Liver (tissue), 9 donors: Measurements from ENCODE around the gene CD81. TPM values are rescaled to one million over a fixed set of nuclear protein-coding genes. Genes with fewer than 3 reads are reported as not detected.

Experiments used
- DNase-seq: peaks from one replicate; pipeline ENCODE4 v3.0.0-alpha.2; 2017; ENCODE audit warnings: low spot score
- H3K27ac ChIP-seq, 2 donors: one replicate each; pipeline ENCODE4 v1.7.0; 2013; ENCODE audit warnings: inconsistent platforms in 2 of 2, low read length in 2 of 2, control low read depth in 1 of 2, low read depth in 1 of 2, mild to moderate bottlenecking in 1 of 2
- H3K27me3 ChIP-seq, 4 donors: one replicate each; pipeline versions ENCODE4 v1.6.1 to v1.7.0; 2013; ENCODE audit warnings: low read length in 3 of 4, inconsistent platforms in 1 of 4, mild to moderate bottlenecking in 1 of 4, moderate library complexity in 1 of 4; ENCODE audit not compliant: control insufficient read depth in 4 of 4, insufficient read depth in 4 of 4
- H3K36me3 ChIP-seq, 4 donors: one replicate each; pipeline versions ENCODE4 v1.6.1 to v1.7.0; 2013; ENCODE audit warnings: low read length in 3 of 4, mild to moderate bottlenecking in 3 of 4, low read depth in 1 of 4, moderate library complexity in 1 of 4; ENCODE audit not compliant: control insufficient read depth in 4 of 4, insufficient read depth in 3 of 4
- H3K4me1 ChIP-seq, 4 donors: one replicate each; pipeline versions ENCODE4 v1.6.1 to v1.7.0; 2013; ENCODE audit warnings: low read length in 3 of 4, mild to moderate bottlenecking in 3 of 4, moderate library complexity in 1 of 4; ENCODE audit not compliant: control insufficient read depth in 4 of 4, insufficient read depth in 4 of 4
- H3K4me3 ChIP-seq, 3 donors: one replicate each; pipeline versions ENCODE4 v1.6.1 to v1.7.0; 2013; ENCODE audit warnings: low read length in 3 of 3, control low read depth in 1 of 3, low read depth in 1 of 3, mild to moderate bottlenecking in 1 of 3
- H3K9ac ChIP-seq, 2 donors: one replicate each; pipeline ENCODE4 v1.7.0; 2013; ENCODE audit warnings: low read length in 2 of 2, mild to moderate bottlenecking in 2 of 2, moderate library complexity in 2 of 2, control low read depth in 1 of 2, low read depth in 1 of 2
- H3K9me3 ChIP-seq, 4 donors: one replicate each; pipeline versions ENCODE4 v1.6.1 to v1.7.0; 2013; ENCODE audit warnings: low read length in 3 of 4; ENCODE audit not compliant: control insufficient read depth in 4 of 4
- ATF3 ChIP-seq: IDR thresholded peaks from 2 replicates; pipeline ENCODE4 v1.6.1; 2016; ENCODE audit warnings: antibody characterized with exemption
- CTCF ChIP-seq: fragments of 150-350 bp; IDR thresholded peaks from 2 replicates; pipeline ENCODE4 v1.5.1; 2017; ENCODE audit warnings: improper control_type of control experiment, low read depth, low read length; ENCODE audit not compliant: missing input control
- EGR1 ChIP-seq, 2 donors: IDR thresholded peaks; 2 replicates each; pipeline ENCODE4 v1.6.1; 2016 to 2018; ENCODE audit warnings: antibody characterized with exemption in 2 of 2, low read depth in 2 of 2
- FOXA1 ChIP-seq: IDR thresholded peaks from 2 replicates; pipeline ENCODE4 v1.6.1; 2016; ENCODE audit warnings: antibody characterized with exemption
- FOXA2 ChIP-seq: IDR thresholded peaks from 2 replicates; pipeline ENCODE4 v1.6.1; 2016; ENCODE audit warnings: antibody characterized with exemption
- GABPA ChIP-seq, 2 donors: IDR thresholded peaks in 1 of 2; conservative IDR thresholded peaks in 1 of 2; 2 replicates each; pipeline ENCODE4 v1.6.1; 2016; ENCODE audit warnings: antibody characterized with exemption in 2 of 2, mild to moderate bottlenecking in 1 of 2, moderate library complexity in 1 of 2
- HNF4G ChIP-seq: IDR thresholded peaks from 2 replicates; pipeline ENCODE4 v1.6.1; 2016; ENCODE audit warnings: antibody characterized with exemption
- JUND ChIP-seq, 2 donors: IDR thresholded peaks; 2 replicates each; pipeline ENCODE4 v1.6.1; 2016; ENCODE audit warnings: antibody characterized with exemption in 2 of 2
- NR2F2 ChIP-seq: IDR thresholded peaks from 2 replicates; pipeline ENCODE4 v1.6.1; 2016; ENCODE audit warnings: antibody characterized with exemption
- RAD21 ChIP-seq, 2 donors: IDR thresholded peaks; 2 replicates each; pipeline ENCODE4 v1.6.1; 2016; ENCODE audit warnings: antibody characterized with exemption in 2 of 2, mild to moderate bottlenecking in 2 of 2
- REST ChIP-seq: IDR thresholded peaks from 2 replicates; pipeline ENCODE4 v1.6.1; 2016; ENCODE audit warnings: antibody characterized with exemption, mild to moderate bottlenecking
- RXRA ChIP-seq, 2 donors: IDR thresholded peaks; 2 replicates each; pipeline ENCODE4 v1.6.1; 2017 to 2018; ENCODE audit warnings: antibody characterized with exemption in 2 of 2, mild to moderate bottlenecking in 1 of 2
- SP1 ChIP-seq: IDR thresholded peaks from 2 replicates; pipeline ENCODE4 v1.6.1; 2018; ENCODE audit warnings: antibody characterized with exemption, mild to moderate bottlenecking
- TAF1 ChIP-seq: conservative IDR thresholded peaks from 2 replicates; pipeline ENCODE4 v1.6.1; 2016; ENCODE audit warnings: antibody characterized with exemption, mild to moderate bottlenecking
- YY1 ChIP-seq: IDR thresholded peaks from 2 replicates; pipeline ENCODE4 v1.6.1; 2016; ENCODE audit warnings: antibody characterized with exemption, mild to moderate bottlenecking
- ZBTB33 ChIP-seq: IDR thresholded peaks from 2 replicates; pipeline ENCODE4 v1.6.1; 2016; ENCODE audit warnings: antibody characterized with exemption
- WGBS: extraction: QIAGEN DNeasy Blood & Tissue Kit; methylation state at CpG from one replicate; pipeline ENCODE4 v1.1.7; 2013; 5-methylcytosine and 5-hydroxymethylcytosine counted together
- polyA plus RNA-seq, 2 donors: library from polyadenylated mRNA; stranded (reverse) in 1 of 2; unstranded in 1 of 2; fragments of 200-250 nt in 1 of 2; fragments of >200 nt in 1 of 2; fragmentation: Nextera tagmentation in 1 of 2; extraction: Ambion mirVana in 1 of 2; gene quantifications; one replicate each; pipeline versions ENCODE4 v1.2.1 to v1.2.3, GENCODE V29; 2013 to 2015
- total RNA-seq, 2 donors: library from RNA; depleted of rRNA; stranded (reverse); fragments of >200 nt; gene quantifications; one replicate each; pipeline ENCODE4 v1.2.3, GENCODE V29; 2014
- donor health status: healthy.
- donor health status: healthy.
- donor health status: healthy.
- donor health status: healthy.
- donor health status: healthy.

CD81 gene
- total and polyA plus RNA-seq, 4 donors = 76.9 to 712 (median 164) TPM

- Histone ChIP-seq H3K36me3 (no peaks in the 10 kb centered on the region), H3K9me3 (no peaks in the 10 kb centered on the region), H3K4me3 (no peak overlapping the region), H3K27ac (no peak overlapping the region), H3K4me1 (no peaks in the 10 kb centered on the region), H3K9ac (no peak overlapping the region), H3K27me3 (no peaks in the 10 kb centered on the region)
- WGBS = 56% methylated on average over 8 of the region's 8 CpGs
- peak; percentile 80 for DNase-seq
- TF ChIP-seq SP1 (no peak), JUND (IDR thresholded peaks at IDR 0.05) (no peak), NR2F2 (no peak), FOXA1 (no peak), RAD21 (IDR thresholded peaks at IDR 0.05) (peak; percentile 94 to 97), EGR1 (IDR thresholded peaks at IDR 0.05; ENCODE audit: low read depth in 2 of 2) (no peak), CTCF (peak; percentile 88)
These were observed 51.2 kb downstream of the CD81 start for GRCh38 chr11:2428322-2428795.

- no peak overlapping the region for H3K4me3 ChIP-seq
- DNase-seq = no peak
- H3K4me1 ChIP-seq = no peaks in the 10 kb centered on the region
- WGBS = 81% methylated on average over 1 of the region's 1 CpG
- TF ChIP-seq SP1 (no peak), RXRA (IDR thresholded peaks at IDR 0.05) (no peak), TAF1 (no peak), JUND (IDR thresholded peaks at IDR 0.05) (no peak), HNF4G (no peak), EGR1 (IDR thresholded peaks at IDR 0.05; ENCODE audit: low read depth in 2 of 2) (no peak), RAD21 (IDR thresholded peaks at IDR 0.05) (no peak), FOXA1 (no peak), GABPA (IDR thresholded peaks at IDR 0.05 in 1 of 2, conservative IDR thresholded peaks at IDR 0.05 in 1 of 2) (no peak), FOXA2 (no peak), ATF3 (no peak)
- no peaks in the 10 kb centered on the region for H3K27me3 ChIP-seq
- no peak overlapping the region for H3K27ac ChIP-seq
- H3K9ac ChIP-seq = no peak overlapping the region
- H3K36me3 ChIP-seq = no peaks in the 10 kb centered on the region
- no peaks in the 10 kb centered on the region for H3K9me3 ChIP-seq
These were observed 54.3 kb downstream of the CD81 start for GRCh38 chr11:2431395-2431794.

- Histone ChIP-seq H3K27ac (no peak overlapping the region), H3K9ac (no peak overlapping the region), H3K27me3 (no peaks in the 10 kb centered on the region), H3K36me3 (no peaks in the 10 kb centered on the region), H3K9me3 (no peaks in the 10 kb centered on the region), H3K4me3 (no peak overlapping the region), H3K4me1 (no peaks in the 10 kb centered on the region)
- DNase-seq = no peak
- no peak for TF ChIP-seq ZBTB33
- TF ChIP-seq RAD21 (IDR thresholded peaks at IDR 0.05) = no peak
- TF ChIP-seq JUND (IDR thresholded peaks at IDR 0.05) = no peak
- TF ChIP-seq FOXA1 = no peak
- TF ChIP-seq CTCF = no peak
- no peak for TF ChIP-seq REST
- TF ChIP-seq RXRA (IDR thresholded peaks at IDR 0.05) = no peak
- TF ChIP-seq TAF1 = no peak
- TF ChIP-seq HNF4G = no peak
- no peak for TF ChIP-seq GABPA (IDR thresholded peaks at IDR 0.05 in 1 of 2, conservative IDR thresholded peaks at IDR 0.05 in 1 of 2)
- TF ChIP-seq ATF3 = no peak
- TF ChIP-seq YY1 = no peak
- 80% methylated on average over 15 of the region's 15 CpGs for WGBS
These were observed 55.1 kb downstream of the CD81 start for GRCh38 chr11:2432171-2432621.
